Rectal smooth muscle tissue (tissue), 1 donor: ENCODE results near the gene SF3B4.
"Not testable (repeated sequence)": the region's sequence is repeated elsewhere in the genome, so short reads cannot be mapped to it uniquely, and the experiment has no call there.

Experiments
- H3K27ac ChIP-seq: one replicate; pipeline ENCODE4 v1.7.0; 2013; ENCODE audit warnings: low read depth, low read length, inconsistent platforms
- H3K27me3 ChIP-seq: one replicate; pipeline ENCODE4 v1.7.0; 2013; ENCODE audit warnings: low read length; ENCODE audit not compliant: control insufficient read depth, insufficient read depth
- H3K36me3 ChIP-seq: one replicate; pipeline ENCODE4 v1.7.0; 2013; ENCODE audit warnings: low read length; ENCODE audit not compliant: control insufficient read depth, insufficient read depth
- H3K4me1 ChIP-seq: one replicate; pipeline ENCODE4 v1.7.0; 2013; ENCODE audit warnings: low read length; ENCODE audit not compliant: control insufficient read depth, insufficient read depth
- H3K4me3 ChIP-seq: one replicate; pipeline ENCODE4 v1.7.0; 2013; ENCODE audit warnings: low read length
- H3K9ac ChIP-seq: one replicate; pipeline ENCODE4 v1.7.0; 2013; ENCODE audit warnings: low read length

Gene SF3B4, protein sequence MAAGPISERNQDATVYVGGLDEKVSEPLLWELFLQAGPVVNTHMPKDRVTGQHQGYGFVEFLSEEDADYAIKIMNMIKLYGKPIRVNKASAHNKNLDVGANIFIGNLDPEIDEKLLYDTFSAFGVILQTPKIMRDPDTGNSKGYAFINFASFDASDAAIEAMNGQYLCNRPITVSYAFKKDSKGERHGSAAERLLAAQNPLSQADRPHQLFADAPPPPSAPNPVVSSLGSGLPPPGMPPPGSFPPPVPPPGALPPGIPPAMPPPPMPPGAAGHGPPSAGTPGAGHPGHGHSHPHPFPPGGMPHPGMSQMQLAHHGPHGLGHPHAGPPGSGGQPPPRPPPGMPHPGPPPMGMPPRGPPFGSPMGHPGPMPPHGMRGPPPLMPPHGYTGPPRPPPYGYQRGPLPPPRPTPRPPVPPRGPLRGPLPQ

DNA sequence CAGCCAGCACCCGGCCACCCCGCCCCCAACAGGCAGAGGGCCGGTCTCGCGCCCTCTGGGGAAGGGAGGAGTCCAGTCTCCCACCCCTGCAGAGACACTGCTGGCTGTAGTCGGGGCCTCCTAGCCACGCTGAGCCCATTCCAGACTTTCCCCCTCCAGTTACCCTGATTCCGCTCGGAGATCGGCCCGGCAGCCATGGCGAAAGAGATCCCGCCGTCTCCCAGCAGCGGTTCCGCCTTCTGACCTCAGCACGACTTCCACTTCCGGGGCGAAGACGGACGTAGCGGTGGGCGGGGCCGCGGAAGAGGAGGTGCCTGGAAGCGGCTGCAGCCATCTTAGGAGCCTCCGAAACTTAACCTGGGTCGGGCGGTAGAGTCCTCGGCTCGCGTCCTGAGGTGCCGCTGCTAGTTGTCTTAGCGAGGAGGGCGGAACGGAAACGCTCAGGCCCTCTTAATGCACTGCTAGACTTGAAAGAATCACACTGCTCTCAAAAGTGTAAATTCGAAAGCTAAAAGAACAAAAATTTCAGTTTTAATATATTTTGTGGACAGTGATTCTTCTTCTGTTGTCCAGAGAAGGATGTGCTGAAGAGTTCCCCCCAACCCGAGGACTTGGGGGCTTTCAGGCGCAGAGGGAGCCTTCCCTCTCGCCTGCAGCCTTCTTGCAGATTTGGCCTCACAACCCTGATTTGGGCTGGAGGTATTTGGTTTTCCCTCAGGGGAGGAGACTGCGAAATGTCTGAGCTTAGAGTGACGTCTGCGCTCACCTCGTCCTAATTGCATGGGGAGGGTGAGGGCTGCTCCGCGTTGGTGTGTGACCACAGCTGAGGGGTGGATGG, at the start of gene SF3B4:
SF3B4 (minus strand) TSS at position 241 of the 838 bp plus-strand sequence; CDS start at position 197, 44 bp downstream.
- peak within 1 kb of the TSS; percentile 96 for H3K27ac ChIP-seq

DNA sequence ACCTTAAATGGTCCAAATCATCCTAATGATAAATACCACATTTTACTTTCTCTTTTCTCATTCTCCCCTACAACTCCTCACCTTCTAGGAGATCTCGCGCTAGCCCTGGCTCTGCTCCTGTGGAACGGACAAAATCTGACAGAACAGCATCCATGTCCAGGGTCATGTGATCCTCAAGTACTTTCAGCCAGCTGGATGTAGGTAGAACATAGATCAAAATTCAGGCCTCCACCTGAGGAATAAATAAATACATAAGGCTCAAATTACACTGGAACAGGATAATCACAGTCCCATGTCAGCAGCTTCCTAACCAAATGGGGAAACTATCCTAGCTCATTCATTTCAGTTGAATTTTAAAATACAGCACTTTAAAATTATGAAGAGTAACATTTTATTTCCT, 49.7 kb upstream of the SF3B4 start:
- H3K4me3 ChIP-seq = no peak overlapping the region
- no peak overlapping the region for H3K9ac ChIP-seq
- no peaks in the 10 kb centered on the region for H3K27me3 ChIP-seq
- H3K4me1 ChIP-seq = peaks cover 3% of the 10 kb centered on the region
- H3K27ac ChIP-seq = no peak overlapping the region
- H3K36me3 ChIP-seq = peaks cover 15% of the 10 kb centered on the region

More for the DNA sequence above, at the start of gene SF3B4:
- peak within 1 kb of the TSS; percentile 84 for H3K9ac ChIP-seq
- peaks cover 46% of the 10 kb centered on the region for H3K36me3 ChIP-seq
- no peaks in the 10 kb centered on the region for H3K27me3 ChIP-seq
- peaks cover 16% of the 10 kb centered on the region for H3K4me1 ChIP-seq
- H3K4me3 ChIP-seq = peak within 1 kb of the TSS; percentile 97

DNA sequence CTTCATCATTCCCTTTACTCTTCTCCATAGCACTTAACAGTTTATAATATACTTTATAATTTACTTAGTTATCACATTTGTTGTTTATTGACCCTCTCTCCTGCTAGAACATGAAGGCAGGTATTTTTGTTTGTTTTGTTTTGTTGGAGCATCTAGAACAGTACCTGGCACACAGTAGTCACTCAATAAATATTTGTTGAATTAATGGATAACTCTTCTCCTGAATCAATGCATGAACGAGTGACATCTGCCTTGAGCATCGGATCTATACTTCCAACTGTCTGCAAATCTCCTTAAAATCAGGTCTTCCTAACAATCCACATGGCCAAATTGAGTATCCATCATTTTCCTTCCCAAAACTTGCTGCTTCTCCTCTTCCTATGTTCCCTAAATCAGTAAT, 44.9 kb upstream of the SF3B4 start:
- H3K9ac ChIP-seq = no peak overlapping the region
- H3K4me3 ChIP-seq = no peak overlapping the region
- H3K27me3 ChIP-seq = no peaks in the 10 kb centered on the region
- H3K27ac ChIP-seq = no peak overlapping the region
- no peaks in the 10 kb centered on the region for H3K4me1 ChIP-seq
- H3K36me3 ChIP-seq = peaks cover 21% of the 10 kb centered on the region

DNA sequence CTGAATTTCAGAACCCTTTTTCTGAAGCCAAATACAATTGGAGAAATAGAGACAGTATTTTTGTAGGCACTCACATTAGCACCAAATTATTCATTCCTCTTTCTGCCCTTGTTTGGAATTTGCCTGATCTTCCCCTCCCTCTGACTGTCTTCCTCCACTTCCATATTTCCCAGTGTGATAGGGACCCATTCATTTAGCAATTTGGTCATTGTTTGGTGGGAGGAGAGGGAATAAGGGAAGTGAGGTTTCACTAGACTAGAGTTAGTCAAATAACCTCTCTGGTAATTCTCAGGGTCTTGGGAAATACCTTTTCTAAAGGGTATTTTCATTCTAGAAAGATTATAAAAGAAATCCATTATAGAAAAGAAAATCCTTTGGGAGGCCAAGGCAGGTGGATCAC, 40.0 kb upstream of the SF3B4 start:
- H3K27ac ChIP-seq = no peak overlapping the region
- no peak overlapping the region for H3K9ac ChIP-seq
- no peaks in the 10 kb centered on the region for H3K27me3 ChIP-seq
- H3K36me3 ChIP-seq = peaks cover 17% of the 10 kb centered on the region
- no peaks in the 10 kb centered on the region for H3K4me1 ChIP-seq
- H3K4me3 ChIP-seq = no peak overlapping the region

DNA sequence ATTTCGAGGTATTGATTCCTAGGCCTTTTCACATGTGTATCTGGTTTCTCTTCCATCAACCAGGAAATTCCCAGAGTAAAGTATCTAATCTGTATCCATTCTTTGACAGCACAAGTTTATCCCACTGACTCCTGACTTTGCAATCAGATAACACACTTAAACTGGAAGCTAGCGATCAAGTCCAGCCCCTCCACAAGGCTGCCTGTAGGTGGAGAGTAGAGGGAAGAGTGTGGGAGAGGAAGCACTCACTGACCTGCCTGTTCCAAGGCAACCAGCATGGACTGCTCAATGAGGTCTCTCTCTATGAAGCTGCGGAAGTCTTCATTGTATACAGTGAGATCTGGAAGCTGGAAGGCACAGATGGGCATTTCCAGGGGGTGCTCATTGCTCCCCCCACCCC, 39.4 kb upstream of the SF3B4 start:
- H3K27ac ChIP-seq = no peak overlapping the region
- H3K36me3 ChIP-seq = peaks cover 16% of the 10 kb centered on the region
- no peaks in the 10 kb centered on the region for H3K4me1 ChIP-seq
- H3K27me3 ChIP-seq = no peaks in the 10 kb centered on the region
- no peak overlapping the region for H3K9ac ChIP-seq
- no peak overlapping the region for H3K4me3 ChIP-seq

DNA sequence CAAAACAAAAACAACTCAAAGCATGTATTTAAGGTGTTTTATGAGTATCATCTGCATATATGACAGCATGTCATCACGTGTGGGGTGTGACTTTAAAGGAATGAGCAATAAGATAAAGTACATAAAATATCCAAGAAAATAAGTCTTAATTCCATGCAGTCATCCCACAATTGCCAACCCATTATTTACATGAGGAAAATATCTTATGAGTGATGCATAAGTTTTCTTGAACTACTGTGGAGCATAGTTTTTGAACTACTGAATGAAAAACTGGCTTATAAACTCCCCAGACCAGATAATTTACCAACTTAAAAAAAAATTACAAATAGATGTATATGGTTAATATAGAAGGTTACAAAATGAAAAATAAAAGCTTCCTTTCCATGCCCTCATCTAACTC, 38.8 kb upstream of the SF3B4 start:
- no peak overlapping the region for H3K9ac ChIP-seq
- H3K36me3 ChIP-seq = peaks cover 16% of the 10 kb centered on the region
- H3K4me1 ChIP-seq = no peaks in the 10 kb centered on the region
- no peak overlapping the region for H3K4me3 ChIP-seq
- H3K27ac ChIP-seq = no peak overlapping the region
- no peaks in the 10 kb centered on the region for H3K27me3 ChIP-seq

DNA sequence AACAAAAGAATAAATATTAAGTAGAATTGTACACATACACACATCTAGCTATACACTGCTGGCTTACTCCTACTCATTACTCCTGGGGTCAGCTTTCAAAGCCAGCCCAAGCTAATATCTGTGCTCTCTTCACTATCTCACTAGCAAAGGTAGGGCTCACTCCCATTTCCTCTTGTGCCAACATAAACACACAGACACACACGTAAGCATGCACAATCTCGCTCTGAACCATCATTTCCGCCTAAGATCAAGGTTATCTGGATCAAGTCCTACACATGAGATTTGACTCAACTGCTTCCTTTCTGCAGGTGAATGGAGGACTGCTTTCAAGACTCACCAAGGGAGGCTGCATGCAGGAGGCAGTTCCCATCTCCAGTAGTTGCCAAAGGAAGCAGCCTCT, 37.8 kb upstream of the SF3B4 start:
- Histone ChIP-seq H3K9ac (no peak overlapping the region), H3K4me1 (no peaks in the 10 kb centered on the region), H3K4me3 (no peak overlapping the region), H3K27ac (no peak overlapping the region), H3K27me3 (no peaks in the 10 kb centered on the region), H3K36me3 (peaks cover 10% of the 10 kb centered on the region)

DNA sequence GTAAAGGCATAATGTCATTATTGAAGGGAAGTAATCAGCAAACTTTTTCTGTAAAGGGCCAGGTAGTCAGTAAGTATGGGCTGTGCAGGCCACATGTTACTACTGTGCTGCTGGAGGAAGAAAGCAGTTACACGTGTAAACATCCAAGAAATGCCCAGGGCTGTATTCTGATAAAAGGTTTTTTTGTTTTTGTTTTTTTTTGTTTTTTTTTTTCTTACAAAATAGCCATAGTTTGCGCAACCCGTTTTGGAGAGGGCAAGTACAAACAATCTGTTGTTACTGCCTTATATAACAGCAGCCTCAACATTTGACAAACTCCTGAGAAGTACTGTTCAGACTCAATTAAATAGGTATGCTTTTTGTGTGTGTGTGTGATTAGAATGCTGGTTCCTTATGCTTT, 35.8 kb upstream of the SF3B4 start:
- peaks cover 14% of the 10 kb centered on the region for H3K36me3 ChIP-seq
- H3K9ac ChIP-seq = no peak overlapping the region
- no peaks in the 10 kb centered on the region for H3K27me3 ChIP-seq
- H3K27ac ChIP-seq = no peak overlapping the region
- H3K4me3 ChIP-seq = no peak overlapping the region
- no peaks in the 10 kb centered on the region for H3K4me1 ChIP-seq

DNA sequence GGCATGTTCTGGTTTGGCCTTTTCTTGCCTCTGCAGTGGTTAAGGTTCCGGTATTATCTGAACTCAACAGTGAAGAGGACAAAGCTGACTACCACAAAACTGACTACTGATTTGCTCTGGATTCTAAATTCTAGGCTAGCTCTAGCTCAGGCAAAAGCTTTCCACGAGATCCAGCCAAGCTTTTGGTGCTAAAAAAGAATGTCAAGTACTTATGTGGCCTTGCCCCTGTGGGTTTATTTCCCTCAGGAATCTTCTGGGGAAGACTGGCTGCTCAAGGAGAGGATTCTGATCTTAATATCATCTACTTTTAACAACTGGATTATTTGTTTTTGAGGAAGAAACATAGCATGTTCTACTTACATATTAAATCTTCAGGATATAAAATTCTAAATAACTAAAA, 35.1 kb upstream of the SF3B4 start:
- Histone ChIP-seq H3K36me3 (peaks cover 14% of the 10 kb centered on the region), H3K27me3 (no peaks in the 10 kb centered on the region), H3K4me3 (no peak overlapping the region), H3K9ac (no peak overlapping the region), H3K27ac (no peak overlapping the region), H3K4me1 (no peaks in the 10 kb centered on the region)

DNA sequence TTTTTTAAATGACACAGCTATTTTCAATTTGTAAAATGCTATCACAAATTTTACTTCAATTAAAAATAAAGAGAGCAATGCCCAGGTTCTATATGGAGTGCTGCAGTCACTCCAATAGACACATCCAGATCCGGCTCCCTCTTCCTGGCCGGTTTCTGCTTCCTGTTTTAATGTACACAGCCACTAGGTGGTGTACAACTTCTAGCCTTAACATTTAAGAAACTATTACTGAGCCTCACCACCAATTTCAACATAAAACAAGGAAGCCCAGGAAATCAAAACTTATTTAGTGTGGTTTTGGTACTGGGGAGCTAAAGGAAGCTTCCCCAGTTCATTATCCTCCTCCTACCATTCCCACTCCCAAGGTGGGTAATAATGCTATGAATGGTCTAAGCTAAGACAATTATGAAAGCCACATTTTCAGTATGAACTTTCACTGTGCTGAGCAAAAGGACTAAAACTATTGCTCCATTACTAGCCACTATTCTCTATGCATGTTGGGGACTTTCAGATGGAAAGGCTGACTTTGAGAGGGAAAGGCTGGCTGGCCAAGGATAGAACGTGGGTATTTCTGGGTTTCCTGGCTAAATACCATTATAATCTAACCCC, 34.5 kb upstream of the SF3B4 start:
- H3K27ac ChIP-seq = no peak overlapping the region
- peaks cover 13% of the 10 kb centered on the region for H3K36me3 ChIP-seq
- H3K27me3 ChIP-seq = no peaks in the 10 kb centered on the region
- H3K4me1 ChIP-seq = no peaks in the 10 kb centered on the region
- H3K4me3 ChIP-seq = no peak overlapping the region
- no peak overlapping the region for H3K9ac ChIP-seq

DNA sequence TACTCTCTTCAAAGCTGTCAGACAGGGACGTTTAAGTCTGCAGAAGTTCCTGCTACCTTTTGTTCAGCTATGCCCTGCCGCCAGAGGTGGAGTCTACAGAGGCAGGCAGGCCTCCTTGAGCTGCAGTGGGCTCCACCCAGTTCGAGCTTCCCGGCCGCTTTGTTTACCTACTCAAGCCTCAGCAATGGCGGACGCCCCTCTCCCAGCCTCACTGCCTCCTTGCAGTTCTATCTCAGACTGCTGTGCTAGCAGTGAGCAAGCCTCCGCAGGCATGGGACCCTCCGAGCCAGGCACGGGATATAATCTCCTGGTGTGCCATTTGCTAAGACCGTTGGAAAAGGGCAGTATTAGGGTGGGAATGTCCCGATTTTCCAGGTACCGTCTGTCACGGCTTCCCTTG, 29.9 kb upstream of the SF3B4 start:
- H3K4me3 ChIP-seq, H3K27ac ChIP-seq, H3K9ac ChIP-seq, H3K4me1 ChIP-seq, H3K36me3 ChIP-seq, H3K27me3 ChIP-seq: not testable (repeated sequence)

DNA sequence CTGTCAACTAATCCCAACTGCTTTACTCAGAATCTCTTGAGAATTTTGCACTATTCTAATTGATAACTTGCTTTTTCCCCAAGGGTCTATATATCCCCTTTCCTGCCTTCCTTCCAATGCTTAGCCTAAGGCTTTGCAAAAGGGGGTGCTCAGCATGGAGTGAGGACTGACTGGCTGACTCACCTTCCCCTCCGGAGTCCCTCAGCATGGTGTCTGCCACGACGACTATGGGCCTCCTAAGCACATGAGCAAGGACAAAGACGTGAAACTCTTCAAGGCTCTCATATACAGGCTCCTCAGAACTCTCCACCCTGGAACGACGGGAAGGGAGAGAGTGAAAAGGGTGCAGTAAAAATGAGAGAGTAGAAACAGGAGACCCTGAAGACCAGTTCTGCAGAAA, 22.3 kb upstream of the SF3B4 start:
- Histone ChIP-seq H3K27me3 (no peaks in the 10 kb centered on the region), H3K4me3 (no peak overlapping the region), H3K9ac (no peak overlapping the region), H3K27ac (no peak overlapping the region), H3K4me1 (no peaks in the 10 kb centered on the region), H3K36me3 (peaks cover 13% of the 10 kb centered on the region)
